ENCODE data around the gene TIMM8A. TPM values are rescaled to one million over a fixed set of nuclear protein-coding genes. Genes with fewer than 3 reads are reported as not detected.
A peak's percentile ranks its signal among the peaks of the same experiment; 100 is the strongest.

TIMM8A gene
- total and polyA plus RNA-seq, 2 of the 13 experiments (the other 11 are each of a cell fraction or from before 2014, with no cell fraction given), result 6.1 to 25.5 TPM

DNA sequence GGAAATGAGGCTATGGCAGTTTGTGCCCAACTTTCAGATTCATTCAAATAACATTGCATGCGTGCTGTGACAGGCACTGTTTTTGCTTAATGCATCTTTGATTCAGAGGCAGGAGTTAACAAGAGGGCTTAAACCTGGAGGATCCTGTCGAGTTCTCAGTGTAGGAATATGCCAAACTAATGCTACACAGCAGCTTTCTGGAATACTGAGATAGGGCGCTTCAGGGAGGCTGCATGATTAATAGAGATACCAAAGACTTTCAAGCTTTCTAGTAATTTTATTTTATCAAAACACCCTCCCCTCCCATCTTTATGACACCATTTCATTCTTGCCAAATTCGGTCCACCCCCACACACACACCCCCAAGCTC is 636 bp upstream of the TIMM8A start:
- H3K79me2 ChIP-seq (ENCODE audit: insufficient read depth, low read length), result peaks cover 20% of the 10 kb centered on the region
- H3K4me1 ChIP-seq (ENCODE audit: insufficient read depth, low read length), result 0 out of 2 replicates have a peak, but pooled peaks cover 8% of the 10 kb centered on the region
- H3K36me3 ChIP-seq (replicated peaks in 1 of 2; ENCODE audit: control insufficient read depth in 1 of 2, insufficient read depth in 2 of 2, low read length in 2 of 2), result peaks cover 0 to 3% of the 10 kb centered on the region in 2 experiments; a peak in 1 of 5 replicates
- ChIA-PET POLR2A (interaction anchor here (1.7 to 2.6 kb wide), 2 partner anchors 41 to 44 kb away, joined by 4 to 35 read pairs; partner anchors contain the start of gene RPL36A), CTCF (ENCODE audit: low intra/inter-chr PET ratio, low total read pairs) (no interaction called here)
- ATAC-seq, result no peak
- H3K9ac ChIP-seq (ENCODE audit: insufficient read depth, low read depth, low read length), result peak overlapping the region; percentile 76
- no peaks in the 10 kb centered on the region for H3K9me3 ChIP-seq (ENCODE audit: low read length)
- H3K4me3 ChIP-seq (replicated peaks in 1 of 3; ENCODE audit: insufficient read depth in 1 of 3, low read depth in 2 of 3, low read length in 3 of 3), result peak overlapping the region; percentile 66 to 75 (median 71); a peak in 5 of 6 replicates
- TF ChIP-seq ZNF225 (CRISPR knock-in tag; IDR thresholded peaks at IDR 0.05) (no peak), NR2F1 (CRISPR knock-in tag; IDR thresholded peaks at IDR 0.05) (no peak), SNAI1 (CRISPR knock-in tag; IDR thresholded peaks at IDR 0.05; ENCODE audit: borderline replicate concordance) (no peak), ARNTL (CRISPR knock-in tag; IDR thresholded peaks at IDR 0.05) (no peak), MAFG (CRISPR knock-in tag; IDR thresholded peaks at IDR 0.05) (no peak), CHCHD3 (CRISPR knock-in tag; IDR thresholded peaks at IDR 0.05) (no peak), RAD51 (IDR thresholded peaks at IDR 0.05; ENCODE audit: borderline replicate concordance) (no peak), XBP1 (CRISPR knock-in tag; IDR thresholded peaks at IDR 0.05) (no peak), KMT2B (CRISPR knock-in tag; IDR thresholded peaks at IDR 0.05) (no peak), PITX1 (CRISPR knock-in tag; IDR thresholded peaks at IDR 0.05) (no peak), RARG (CRISPR knock-in tag; IDR thresholded peaks at IDR 0.05; ENCODE audit: low read depth) (no peak), RAD21 (CRISPR knock-in tag; IDR thresholded peaks at IDR 0.05) (no peak), EEA1 (CRISPR knock-in tag; IDR thresholded peaks at IDR 0.05; ENCODE audit: borderline replicate concordance) (no peak)
- TF ChIP-seq, protein P1, sequence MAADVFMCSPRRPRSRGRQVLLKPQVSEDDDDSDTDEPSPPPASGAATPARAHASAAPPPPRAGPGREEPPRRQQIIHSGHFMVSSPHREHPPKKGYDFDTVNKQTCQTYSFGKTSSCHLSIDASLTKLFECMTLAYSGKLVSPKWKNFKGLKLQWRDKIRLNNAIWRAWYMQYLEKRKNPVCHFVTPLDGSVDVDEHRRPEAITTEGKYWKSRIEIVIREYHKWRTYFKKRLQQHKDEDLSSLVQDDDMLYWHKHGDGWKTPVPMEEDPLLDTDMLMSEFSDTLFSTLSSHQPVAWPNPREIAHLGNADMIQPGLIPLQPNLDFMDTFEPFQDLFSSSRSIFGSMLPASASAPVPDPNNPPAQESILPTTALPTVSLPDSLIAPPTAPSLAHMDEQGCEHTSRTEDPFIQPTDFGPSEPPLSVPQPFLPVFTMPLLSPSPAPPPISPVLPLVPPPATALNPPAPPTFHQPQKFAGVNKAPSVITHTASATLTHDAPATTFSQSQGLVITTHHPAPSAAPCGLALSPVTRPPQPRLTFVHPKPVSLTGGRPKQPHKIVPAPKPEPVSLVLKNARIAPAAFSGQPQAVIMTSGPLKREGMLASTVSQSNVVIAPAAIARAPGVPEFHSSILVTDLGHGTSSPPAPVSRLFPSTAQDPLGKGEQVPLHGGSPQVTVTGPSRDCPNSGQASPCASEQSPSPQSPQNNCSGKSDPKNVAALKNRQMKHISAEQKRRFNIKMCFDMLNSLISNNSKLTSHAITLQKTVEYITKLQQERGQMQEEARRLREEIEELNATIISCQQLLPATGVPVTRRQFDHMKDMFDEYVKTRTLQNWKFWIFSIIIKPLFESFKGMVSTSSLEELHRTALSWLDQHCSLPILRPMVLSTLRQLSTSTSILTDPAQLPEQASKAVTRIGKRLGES (CRISPR knock-in tag; IDR thresholded peaks at IDR 0.05; ENCODE audit: borderline replicate concordance), result no peak
- BruUV-seq (replicated peaks), result no TSS peak
- peak overlapping the region; percentile 85 for H3K27ac ChIP-seq (ENCODE audit: extremely low read length, insufficient read depth, low read length)
- no peak for FAIRE-seq
- in situ Hi-C loops (cut with HindIII; ENCODE audit: extremely low pct_ligation_motif_present, low pct_unique_long_range_greater_than_20kb) (no loop called here), intact Hi-C loops (cut with micrococcal nuclease; ENCODE audit: unreplicated experiment) (loop anchor here (5.0 kb wide), 2 partner anchors 43 to 58 kb away; partner anchors contain the start of genes GLA, HNRNPH2 and RPL36A)
- H3K4me2 ChIP-seq (ENCODE audit: low read depth, low read length), result peak overlapping the region; percentile 74
- H2AFZ ChIP-seq (ENCODE audit: low read length), result no peak overlapping the region
- H4K20me1 ChIP-seq (ENCODE audit: insufficient read depth, low read length), result no peaks in the 10 kb centered on the region
- H3K27me3 ChIP-seq (ENCODE audit: control insufficient read depth in 1 of 2, insufficient read depth in 2 of 2, low read length in 2 of 2), result no peaks in the 10 kb centered on the region
- WGBS (ENCODE audit: low lambda C conversion rate), result 12% methylated on average over 3 of the region's 4 CpGs
- DNase-seq (ENCODE audit: low spot score), result no peak

Measured in HepG2 (cell line).